Panc1 (cell line): Measurements from ENCODE around the gene FAN1.

ENCODE experiments used
- POLR2AphosphoS5 ChIP-seq: IDR thresholded peaks from 2 replicates; pipeline ENCODE4 v1.6.1; 2012; ENCODE audit warnings: mild to moderate bottlenecking, low read depth, low read length, moderate library complexity
- REST ChIP-seq, 2 experiments: IDR thresholded peaks; 2 replicates each; pipeline ENCODE4 v1.6.1; 2011 to 2012; ENCODE audit warnings: low read depth in 2 of 2, control low read depth in 1 of 2, low read length in 1 of 2, mild to moderate bottlenecking in 1 of 2, moderate library complexity in 1 of 2; ENCODE audit not compliant: insufficient read depth in 1 of 2
- TF ChIP-seq, protein P1 (sequence below): fragments of 450-650 bp; IDR thresholded peaks from 2 replicates; pipeline ENCODE4 v1.5.1; 2017; ENCODE audit warnings: mild to moderate bottlenecking

DNA sequence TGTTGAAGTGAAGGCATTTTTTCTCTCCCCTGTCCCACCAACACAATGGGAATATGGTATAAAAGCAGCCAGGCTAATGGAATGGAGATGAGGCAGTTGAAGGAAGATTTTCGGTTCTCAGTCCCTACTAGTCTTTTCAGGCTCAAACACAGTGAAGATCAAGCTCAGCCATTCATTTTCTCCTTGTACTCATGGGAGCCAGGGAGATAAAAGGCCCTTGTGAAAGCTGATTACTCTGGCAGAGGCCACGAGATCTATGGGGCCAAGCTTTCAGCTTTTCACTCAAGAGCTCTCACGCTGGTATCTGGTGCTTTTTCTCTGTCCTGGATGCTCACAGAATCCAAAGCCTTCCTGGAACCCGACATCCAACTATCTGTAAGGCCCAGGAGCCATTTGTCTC is 14.5 kb upstream of the FAN1 start:
- TF ChIP-seq REST (IDR thresholded peaks at IDR 0.05; ENCODE audit: insufficient read depth in 1 of 2, low read depth in 2 of 2, low read length in 1 of 2) = no peak
- no peak for TF ChIP-seq POLR2AphosphoS5
- TF ChIP-seq, protein P1, sequence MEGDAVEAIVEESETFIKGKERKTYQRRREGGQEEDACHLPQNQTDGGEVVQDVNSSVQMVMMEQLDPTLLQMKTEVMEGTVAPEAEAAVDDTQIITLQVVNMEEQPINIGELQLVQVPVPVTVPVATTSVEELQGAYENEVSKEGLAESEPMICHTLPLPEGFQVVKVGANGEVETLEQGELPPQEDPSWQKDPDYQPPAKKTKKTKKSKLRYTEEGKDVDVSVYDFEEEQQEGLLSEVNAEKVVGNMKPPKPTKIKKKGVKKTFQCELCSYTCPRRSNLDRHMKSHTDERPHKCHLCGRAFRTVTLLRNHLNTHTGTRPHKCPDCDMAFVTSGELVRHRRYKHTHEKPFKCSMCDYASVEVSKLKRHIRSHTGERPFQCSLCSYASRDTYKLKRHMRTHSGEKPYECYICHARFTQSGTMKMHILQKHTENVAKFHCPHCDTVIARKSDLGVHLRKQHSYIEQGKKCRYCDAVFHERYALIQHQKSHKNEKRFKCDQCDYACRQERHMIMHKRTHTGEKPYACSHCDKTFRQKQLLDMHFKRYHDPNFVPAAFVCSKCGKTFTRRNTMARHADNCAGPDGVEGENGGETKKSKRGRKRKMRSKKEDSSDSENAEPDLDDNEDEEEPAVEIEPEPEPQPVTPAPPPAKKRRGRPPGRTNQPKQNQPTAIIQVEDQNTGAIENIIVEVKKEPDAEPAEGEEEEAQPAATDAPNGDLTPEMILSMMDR = no peak
